Measurements from ENCODE around the gene MATCAP1. TPM values are rescaled to one million over a fixed set of nuclear protein-coding genes. Genes with fewer than 3 reads are reported as not detected.

The MATCAP1 gene
- total and polyA plus RNA-seq, 2 of the 13 experiments (the other 11 are each of a cell fraction or from before 2014, with no cell fraction given), result 11.2 to 24.5 TPM

DNA sequence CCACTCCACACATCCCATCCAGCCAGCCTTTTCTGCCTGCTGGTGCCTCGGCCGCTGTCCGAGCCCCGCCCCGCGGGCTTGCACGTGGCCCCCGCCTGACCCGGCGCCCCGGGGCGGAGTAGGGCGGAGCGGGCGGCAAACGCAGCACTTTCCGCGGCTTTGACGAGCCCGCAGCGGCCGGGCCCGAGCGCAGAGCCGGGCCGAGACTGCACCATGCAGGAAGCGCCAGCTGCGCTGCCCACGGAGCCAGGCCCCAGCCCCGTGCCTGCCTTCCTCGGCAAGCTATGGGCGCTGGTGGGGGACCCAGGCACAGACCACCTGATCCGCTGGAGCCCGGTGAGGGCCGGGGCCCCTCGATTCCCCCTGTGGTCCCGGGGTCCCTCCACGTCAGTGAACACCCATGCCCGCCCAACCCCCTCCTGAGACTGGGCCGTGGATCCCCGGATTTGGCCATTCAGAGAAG is 19.1 kb downstream of the MATCAP1 start, which contains the start of gene HSF4 (continued):
- TF ChIP-seq, protein P1, sequence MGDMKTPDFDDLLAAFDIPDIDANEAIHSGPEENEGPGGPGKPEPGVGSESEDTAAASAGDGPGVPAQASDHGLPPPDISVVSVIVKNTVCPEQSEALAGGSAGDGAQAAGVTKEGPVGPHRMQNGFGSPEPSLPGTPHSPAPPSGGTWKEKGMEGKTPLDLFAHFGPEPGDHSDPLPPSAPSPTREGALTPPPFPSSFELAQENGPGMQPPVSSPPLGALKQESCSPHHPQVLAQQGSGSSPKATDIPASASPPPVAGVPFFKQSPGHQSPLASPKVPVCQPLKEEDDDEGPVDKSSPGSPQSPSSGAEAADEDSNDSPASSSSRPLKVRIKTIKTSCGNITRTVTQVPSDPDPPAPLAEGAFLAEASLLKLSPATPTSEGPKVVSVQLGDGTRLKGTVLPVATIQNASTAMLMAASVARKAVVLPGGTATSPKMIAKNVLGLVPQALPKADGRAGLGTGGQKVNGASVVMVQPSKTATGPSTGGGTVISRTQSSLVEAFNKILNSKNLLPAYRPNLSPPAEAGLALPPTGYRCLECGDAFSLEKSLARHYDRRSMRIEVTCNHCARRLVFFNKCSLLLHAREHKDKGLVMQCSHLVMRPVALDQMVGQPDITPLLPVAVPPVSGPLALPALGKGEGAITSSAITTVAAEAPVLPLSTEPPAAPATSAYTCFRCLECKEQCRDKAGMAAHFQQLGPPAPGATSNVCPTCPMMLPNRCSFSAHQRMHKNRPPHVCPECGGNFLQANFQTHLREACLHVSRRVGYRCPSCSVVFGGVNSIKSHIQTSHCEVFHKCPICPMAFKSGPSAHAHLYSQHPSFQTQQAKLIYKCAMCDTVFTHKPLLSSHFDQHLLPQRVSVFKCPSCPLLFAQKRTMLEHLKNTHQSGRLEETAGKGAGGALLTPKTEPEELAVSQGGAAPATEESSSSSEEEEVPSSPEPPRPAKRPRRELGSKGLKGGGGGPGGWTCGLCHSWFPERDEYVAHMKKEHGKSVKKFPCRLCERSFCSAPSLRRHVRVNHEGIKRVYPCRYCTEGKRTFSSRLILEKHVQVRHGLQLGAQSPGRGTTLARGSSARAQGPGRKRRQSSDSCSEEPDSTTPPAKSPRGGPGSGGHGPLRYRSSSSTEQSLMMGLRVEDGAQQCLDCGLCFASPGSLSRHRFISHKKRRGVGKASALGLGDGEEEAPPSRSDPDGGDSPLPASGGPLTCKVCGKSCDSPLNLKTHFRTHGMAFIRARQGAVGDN (CRISPR knock-in tag; IDR thresholded peaks at IDR 0.05), result peak; percentile 96
- peak; percentile 96 for TF ChIP-seq ZNF547 (CRISPR knock-in tag; IDR thresholded peaks at IDR 0.05)
- TF ChIP-seq ZZZ3 (CRISPR knock-in tag; IDR thresholded peaks at IDR 0.05; ENCODE audit: borderline replicate concordance), result no peak
- TF ChIP-seq ZNF563 (CRISPR knock-in tag; IDR thresholded peaks at IDR 0.05), result peak; percentile 90; the same call in 1 of the 2 replicates
- TF ChIP-seq, protein P2, sequence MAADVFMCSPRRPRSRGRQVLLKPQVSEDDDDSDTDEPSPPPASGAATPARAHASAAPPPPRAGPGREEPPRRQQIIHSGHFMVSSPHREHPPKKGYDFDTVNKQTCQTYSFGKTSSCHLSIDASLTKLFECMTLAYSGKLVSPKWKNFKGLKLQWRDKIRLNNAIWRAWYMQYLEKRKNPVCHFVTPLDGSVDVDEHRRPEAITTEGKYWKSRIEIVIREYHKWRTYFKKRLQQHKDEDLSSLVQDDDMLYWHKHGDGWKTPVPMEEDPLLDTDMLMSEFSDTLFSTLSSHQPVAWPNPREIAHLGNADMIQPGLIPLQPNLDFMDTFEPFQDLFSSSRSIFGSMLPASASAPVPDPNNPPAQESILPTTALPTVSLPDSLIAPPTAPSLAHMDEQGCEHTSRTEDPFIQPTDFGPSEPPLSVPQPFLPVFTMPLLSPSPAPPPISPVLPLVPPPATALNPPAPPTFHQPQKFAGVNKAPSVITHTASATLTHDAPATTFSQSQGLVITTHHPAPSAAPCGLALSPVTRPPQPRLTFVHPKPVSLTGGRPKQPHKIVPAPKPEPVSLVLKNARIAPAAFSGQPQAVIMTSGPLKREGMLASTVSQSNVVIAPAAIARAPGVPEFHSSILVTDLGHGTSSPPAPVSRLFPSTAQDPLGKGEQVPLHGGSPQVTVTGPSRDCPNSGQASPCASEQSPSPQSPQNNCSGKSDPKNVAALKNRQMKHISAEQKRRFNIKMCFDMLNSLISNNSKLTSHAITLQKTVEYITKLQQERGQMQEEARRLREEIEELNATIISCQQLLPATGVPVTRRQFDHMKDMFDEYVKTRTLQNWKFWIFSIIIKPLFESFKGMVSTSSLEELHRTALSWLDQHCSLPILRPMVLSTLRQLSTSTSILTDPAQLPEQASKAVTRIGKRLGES (CRISPR knock-in tag; IDR thresholded peaks at IDR 0.05; ENCODE audit: borderline replicate concordance), result peak; percentile 99
- TF ChIP-seq, protein P3, sequence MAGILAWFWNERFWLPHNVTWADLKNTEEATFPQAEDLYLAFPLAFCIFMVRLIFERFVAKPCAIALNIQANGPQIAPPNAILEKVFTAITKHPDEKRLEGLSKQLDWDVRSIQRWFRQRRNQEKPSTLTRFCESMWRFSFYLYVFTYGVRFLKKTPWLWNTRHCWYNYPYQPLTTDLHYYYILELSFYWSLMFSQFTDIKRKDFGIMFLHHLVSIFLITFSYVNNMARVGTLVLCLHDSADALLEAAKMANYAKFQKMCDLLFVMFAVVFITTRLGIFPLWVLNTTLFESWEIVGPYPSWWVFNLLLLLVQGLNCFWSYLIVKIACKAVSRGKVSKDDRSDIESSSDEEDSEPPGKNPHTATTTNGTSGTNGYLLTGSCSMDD (CRISPR knock-in tag; IDR thresholded peaks at IDR 0.05), result no peak
- TF ChIP-seq ZNF557 (CRISPR knock-in tag; IDR thresholded peaks at IDR 0.05), result peak; percentile 78; the same call in 1 of the 2 replicates
- TF ChIP-seq, protein P4, sequence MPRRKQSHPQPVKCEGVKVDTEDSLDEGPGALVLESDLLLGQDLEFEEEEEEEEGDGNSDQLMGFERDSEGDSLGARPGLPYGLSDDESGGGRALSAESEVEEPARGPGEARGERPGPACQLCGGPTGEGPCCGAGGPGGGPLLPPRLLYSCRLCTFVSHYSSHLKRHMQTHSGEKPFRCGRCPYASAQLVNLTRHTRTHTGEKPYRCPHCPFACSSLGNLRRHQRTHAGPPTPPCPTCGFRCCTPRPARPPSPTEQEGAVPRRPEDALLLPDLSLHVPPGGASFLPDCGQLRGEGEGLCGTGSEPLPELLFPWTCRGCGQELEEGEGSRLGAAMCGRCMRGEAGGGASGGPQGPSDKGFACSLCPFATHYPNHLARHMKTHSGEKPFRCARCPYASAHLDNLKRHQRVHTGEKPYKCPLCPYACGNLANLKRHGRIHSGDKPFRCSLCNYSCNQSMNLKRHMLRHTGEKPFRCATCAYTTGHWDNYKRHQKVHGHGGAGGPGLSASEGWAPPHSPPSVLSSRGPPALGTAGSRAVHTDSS (CRISPR knock-in tag; conservative IDR thresholded peaks at IDR 0.05), result 0 out of 2 replicates have a peak, but pooled peaks have one; percentile 58
- 0 out of 2 replicates have a peak, but pooled peaks have one; percentile 50 for TF ChIP-seq FOXC1 (CRISPR knock-in tag; IDR thresholded peaks at IDR 0.05; ENCODE audit: borderline replicate concordance)
- TF ChIP-seq, protein P5, sequence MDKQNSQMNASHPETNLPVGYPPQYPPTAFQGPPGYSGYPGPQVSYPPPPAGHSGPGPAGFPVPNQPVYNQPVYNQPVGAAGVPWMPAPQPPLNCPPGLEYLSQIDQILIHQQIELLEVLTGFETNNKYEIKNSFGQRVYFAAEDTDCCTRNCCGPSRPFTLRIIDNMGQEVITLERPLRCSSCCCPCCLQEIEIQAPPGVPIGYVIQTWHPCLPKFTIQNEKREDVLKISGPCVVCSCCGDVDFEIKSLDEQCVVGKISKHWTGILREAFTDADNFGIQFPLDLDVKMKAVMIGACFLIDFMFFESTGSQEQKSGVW (CRISPR knock-in tag; IDR thresholded peaks at IDR 0.05; ENCODE audit: borderline replicate concordance), result no peak
- TF ChIP-seq PHF5A (CRISPR knock-in tag; IDR thresholded peaks at IDR 0.05; ENCODE audit: low read depth, unreplicated experiment), result peak; percentile 84
- TF ChIP-seq ZNF75D (CRISPR knock-in tag; IDR thresholded peaks at IDR 0.05; ENCODE audit: borderline replicate concordance), result no peak
- TF ChIP-seq ZNF891 (CRISPR knock-in tag; IDR thresholded peaks at IDR 0.05), result peak; percentile 43; the same call in 1 of the 2 replicates
- TF ChIP-seq FOXP1 (IDR thresholded peaks at IDR 0.05), result no peak
- TF ChIP-seq FOXP1 (CRISPR knock-in tag; IDR thresholded peaks at IDR 0.05), result peak; percentile 46; the same call in 1 of the 2 replicates
- TF ChIP-seq, protein P6, sequence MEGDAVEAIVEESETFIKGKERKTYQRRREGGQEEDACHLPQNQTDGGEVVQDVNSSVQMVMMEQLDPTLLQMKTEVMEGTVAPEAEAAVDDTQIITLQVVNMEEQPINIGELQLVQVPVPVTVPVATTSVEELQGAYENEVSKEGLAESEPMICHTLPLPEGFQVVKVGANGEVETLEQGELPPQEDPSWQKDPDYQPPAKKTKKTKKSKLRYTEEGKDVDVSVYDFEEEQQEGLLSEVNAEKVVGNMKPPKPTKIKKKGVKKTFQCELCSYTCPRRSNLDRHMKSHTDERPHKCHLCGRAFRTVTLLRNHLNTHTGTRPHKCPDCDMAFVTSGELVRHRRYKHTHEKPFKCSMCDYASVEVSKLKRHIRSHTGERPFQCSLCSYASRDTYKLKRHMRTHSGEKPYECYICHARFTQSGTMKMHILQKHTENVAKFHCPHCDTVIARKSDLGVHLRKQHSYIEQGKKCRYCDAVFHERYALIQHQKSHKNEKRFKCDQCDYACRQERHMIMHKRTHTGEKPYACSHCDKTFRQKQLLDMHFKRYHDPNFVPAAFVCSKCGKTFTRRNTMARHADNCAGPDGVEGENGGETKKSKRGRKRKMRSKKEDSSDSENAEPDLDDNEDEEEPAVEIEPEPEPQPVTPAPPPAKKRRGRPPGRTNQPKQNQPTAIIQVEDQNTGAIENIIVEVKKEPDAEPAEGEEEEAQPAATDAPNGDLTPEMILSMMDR (CRISPR knock-in tag; IDR thresholded peaks at IDR 0.05), result peak; percentile 28; the same call in 1 of the 2 replicates
- TF ChIP-seq FOSL2 (CRISPR knock-in tag; IDR thresholded peaks at IDR 0.05), result 0 out of 2 replicates have a peak, but pooled peaks have one; percentile 42

All from HepG2 (cell line).